Measurements from ENCODE around the gene TCF23. TPM values are rescaled to one million over a fixed set of nuclear protein-coding genes. Genes with fewer than 3 reads are reported as not detected.

Gene TCF23
- total RNA-seq, 2 experiments from 2014 or later, result not detected

DNA sequence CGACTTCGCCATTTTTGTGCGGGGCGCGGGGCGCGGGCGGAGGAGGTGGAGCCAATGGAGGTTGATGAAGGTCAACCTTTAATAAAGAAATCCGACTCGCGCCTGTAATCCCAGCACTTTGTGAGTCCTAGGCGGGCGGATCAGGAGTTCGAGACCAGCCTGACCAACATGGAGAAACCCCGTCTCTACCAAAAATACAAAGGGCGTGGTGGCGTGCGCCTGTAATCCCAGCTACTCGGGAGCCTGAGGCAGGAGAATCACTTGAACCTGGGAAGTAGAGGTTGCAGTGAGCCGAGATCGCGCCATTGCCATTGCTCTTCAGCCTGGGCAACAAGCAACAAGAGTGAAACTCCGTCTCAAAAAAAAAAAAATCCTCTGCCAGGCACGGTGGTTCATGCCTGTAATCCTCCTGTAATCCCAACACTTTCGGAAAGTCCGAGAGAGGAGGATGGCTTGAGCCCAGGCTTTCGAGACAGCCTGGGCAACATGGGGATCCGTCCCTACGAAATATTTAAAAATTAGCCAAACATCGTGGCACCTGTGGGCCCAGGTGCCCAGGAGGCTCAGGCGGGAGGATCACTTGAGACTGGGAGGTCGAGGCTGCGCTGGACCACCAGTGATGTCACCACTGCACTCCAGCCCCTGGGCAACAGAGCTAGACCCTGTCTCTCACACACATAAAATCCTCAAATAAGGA lies 13.9 kb upstream of the TCF23 start:
- Mint-ChIP-seq H3K4me3 (peak overlapping the region; percentile 98), H3K9me3 (no peaks in the 10 kb centered on the region), H3K36me3 (ENCODE audit: low read depth) (peaks cover 30% of the 10 kb centered on the region), H3K27ac (peak overlapping the region; percentile 94), H3K27me3 (no peaks in the 10 kb centered on the region), H3K4me1 (ENCODE audit: low read depth) (peaks cover 19% of the 10 kb centered on the region)
- peaks cover 30% of the 10 kb centered on the region for H3K4me1 ChIP-seq (ENCODE audit: insufficient read depth, low read length)
- CTCF ChIA-PET, result interaction anchor here (1.4 to 2.6 kb wide), 4 partner anchors 11 to 168 kb away, joined by 4 to 8 read pairs (median 4); partner anchors contain the start of genes ABHD1 and AGBL5
- DNase-seq (peak in 1 of 14 experiments; percentile 27), ATAC-seq (ENCODE audit: poor library complexity) (no peak)
- no peak for TF ChIP-seq CTCF (IDR thresholded peaks at IDR 0.05)
- POLR2A ChIA-PET, result interaction anchor here (1.0 to 3.8 kb wide), 5 partner anchors 11 to 84 kb away, joined by 3 to 56 read pairs (median 13); partner anchors contain the start of genes ABHD1, AGBL5, ATRAID and OST4
- peak overlapping the region in 1 of 2 donors; percentile 79 for H3K27ac ChIP-seq (ENCODE audit: low read depth in 1 of 2, low read length in 2 of 2)
- H3K27me3 ChIP-seq (ENCODE audit: control insufficient read depth in 1 of 2, insufficient read depth in 2 of 2, low read length in 2 of 2), result no peaks in the 10 kb centered on the region
- intact Hi-C loops (cut with DNase I, micrococcal nuclease), result loop anchor here (1.0 to 5.0 kb wide), 7 partner anchors 12 to 242 kb away; partner anchors contain the start of genes ABHD1 (in 2 of the 2), ATRAID (in 2 of the 2), SLC5A6 (in 2 of the 2) and KHK (in 1 of the 2)
- no peaks in the 10 kb centered on the region for H3K9me3 ChIP-seq (ENCODE audit: control insufficient read depth in 1 of 2, insufficient read depth in 1 of 2, low read length in 2 of 2)
- peaks cover 30% of the 10 kb centered on the region for H3K36me3 ChIP-seq (ENCODE audit: insufficient read depth, low read length)
- peak overlapping the region; percentile 90 for H3K4me3 ChIP-seq (ENCODE audit: low read length)

GRCh38 chr2:27135478-27135955 lies 13.3 kb upstream of the TCF23 start:
- peak overlapping the region; percentile 98 for H3K4me3 Mint-ChIP-seq
- ChIA-PET POLR2A (interaction anchor here (1.8 to 3.8 kb wide), 3 partner anchors 12 to 85 kb away, joined by 6 to 56 read pairs (median 27); partner anchors contain the start of genes ABHD1, AGBL5, ATRAID and SLC5A6), CTCF (interaction anchor here (1.0 kb wide), 1 partner anchor 12 kb away, joined by 5 read pairs; the partner anchor contains the start of gene ABHD1)
- H3K27me3 Mint-ChIP-seq, result no peaks in the 10 kb centered on the region
- intact Hi-C loops (cut with DNase I, micrococcal nuclease), result loop anchor here in 1 of 2 experiments (2.0 to 5.0 kb wide), 3 partner anchors 77 to 242 kb away; partner anchors contain the start of genes ATRAID, SLC5A6 and TMEM214
- Histone ChIP-seq H3K27ac (ENCODE audit: low read depth in 1 of 2, low read length in 2 of 2) (no peak overlapping the region), H3K4me1 (ENCODE audit: insufficient read depth, low read length) (peaks cover 30% of the 10 kb centered on the region), H3K36me3 (ENCODE audit: insufficient read depth, low read length) (peaks cover 24% of the 10 kb centered on the region), H3K27me3 (ENCODE audit: control insufficient read depth in 1 of 2, insufficient read depth in 2 of 2, low read length in 2 of 2) (no peaks in the 10 kb centered on the region), H3K4me3 (ENCODE audit: low read length) (no peak overlapping the region), H3K9me3 (ENCODE audit: control insufficient read depth in 1 of 2, insufficient read depth in 1 of 2, low read length in 2 of 2) (no peaks in the 10 kb centered on the region)
- no peaks in the 10 kb centered on the region for H3K9me3 Mint-ChIP-seq
- TF ChIP-seq CTCF (IDR thresholded peaks at IDR 0.05), result no peak
- H3K4me1 Mint-ChIP-seq (ENCODE audit: low read depth), result peaks cover 19% of the 10 kb centered on the region
- ATAC-seq (ENCODE audit: poor library complexity), result no peak
- DNase-seq, result no peak
- peak overlapping the region; percentile 94 for H3K27ac Mint-ChIP-seq
- H3K36me3 Mint-ChIP-seq (ENCODE audit: low read depth), result peaks cover 24% of the 10 kb centered on the region

GRCh38 chr2:27136751-27137150 lies 12.1 kb upstream of the TCF23 start:
- Histone ChIP-seq H3K27me3 (ENCODE audit: control insufficient read depth in 1 of 2, insufficient read depth in 2 of 2, low read length in 2 of 2) (no peaks in the 10 kb centered on the region), H3K4me1 (ENCODE audit: insufficient read depth, low read length) (peaks cover 27% of the 10 kb centered on the region), H3K9me3 (ENCODE audit: control insufficient read depth in 1 of 2, insufficient read depth in 1 of 2, low read length in 2 of 2) (no peaks in the 10 kb centered on the region), H3K36me3 (ENCODE audit: insufficient read depth, low read length) (peaks cover 12% of the 10 kb centered on the region), H3K27ac (ENCODE audit: low read depth in 1 of 2, low read length in 2 of 2) (no peak overlapping the region), H3K4me3 (ENCODE audit: low read length) (no peak overlapping the region)
- intact Hi-C loops (cut with DNase I, micrococcal nuclease), result loop anchor here in 1 of 2 experiments (5.0 kb wide), 1 partner anchor 241 kb away; no protein-coding TSS in a partner anchor
- no peak for TF ChIP-seq CTCF (IDR thresholded peaks at IDR 0.05)
- H3K36me3 Mint-ChIP-seq (ENCODE audit: low read depth), result peaks cover 16% of the 10 kb centered on the region
- H3K4me3 Mint-ChIP-seq, result no peak overlapping the region
- ChIA-PET CTCF (interaction anchor here (0.6 to 1.0 kb wide), 2 partner anchors 13 to 33 kb away, joined by 5 read pairs; partner anchors contain the start of gene ABHD1), POLR2A (no interaction called here)
- no peaks in the 10 kb centered on the region for H3K9me3 Mint-ChIP-seq
- no peaks in the 10 kb centered on the region for H3K27me3 Mint-ChIP-seq
- ATAC-seq (ENCODE audit: poor library complexity) (no peak), DNase-seq (no peak)
- peaks cover 19% of the 10 kb centered on the region for H3K4me1 Mint-ChIP-seq (ENCODE audit: low read depth)
- no peak overlapping the region for H3K27ac Mint-ChIP-seq
